GM18951 (cell line): Measurements from ENCODE around the gene ACTL6B.

Experiments
- POLR2A ChIP-seq: IDR thresholded peaks from 4 replicates; pipeline ENCODE4 v1.6.1; 2011; ENCODE audit warnings: mild to moderate bottlenecking; ENCODE audit not compliant: insufficient read length, insufficient read depth; ENCODE audit errors: extremely low read depth
- in situ Hi-C: fragments of 300-500 bp; cut with MboI; formaldehyde crosslinking; loops from one replicate; pipeline ENCODE4 v1.12.0; 2022; ENCODE audit warnings: low sequenced_read_pairs, mixed read lengths, inconsistent platforms; ENCODE audit not compliant: unreplicated experiment

ACTL6B gene

GRCh38 chr7:100687751-100688300 lies 31.6 kb upstream of the ACTL6B start:
- in situ Hi-C loops, result no loop called here
- TF ChIP-seq POLR2A, result no peak

GRCh38 chr7:100687261-100687660 lies 31.0 kb upstream of the ACTL6B start:
- in situ Hi-C loops, result no loop called here
- no peak for TF ChIP-seq POLR2A

- in situ Hi-C loops, result no loop called here
- no peak for TF ChIP-seq POLR2A
Measured at GRCh38 chr7:100686822-100687211, 30.6 kb upstream of the ACTL6B start.

GRCh38 chr7:100686201-100686821 lies 30.1 kb upstream of the ACTL6B start:
- in situ Hi-C loops, result no loop called here
- TF ChIP-seq POLR2A, result no peak

GRCh38 chr7:100685631-100686145 lies 29.4 kb upstream of the ACTL6B start:
- in situ Hi-C loops, result no loop called here
- no peak for TF ChIP-seq POLR2A

GRCh38 chr7:100685049-100685605 lies 28.9 kb upstream of the ACTL6B start:
- in situ Hi-C loops, result no loop called here

GRCh38 chr7:100684534-100685042 lies 28.3 kb upstream of the ACTL6B start:
- in situ Hi-C loops, result no loop called here
- no peak for TF ChIP-seq POLR2A

More at GRCh38 chr7:100685049-100685605, 28.9 kb upstream of the ACTL6B start:
- TF ChIP-seq POLR2A, result no peak

GRCh38 chr7:100683659-100684533 lies 27.6 kb upstream of the ACTL6B start:
- in situ Hi-C loops, result no loop called here
- TF ChIP-seq POLR2A, result no peak

- TF ChIP-seq POLR2A, result no peak
- in situ Hi-C loops, result no loop called here
Measured at GRCh38 chr7:100682991-100683658, 26.9 kb upstream of the ACTL6B start.

GRCh38 chr7:100682228-100682741 lies 26.0 kb upstream of the ACTL6B start:
- in situ Hi-C loops, result no loop called here
- TF ChIP-seq POLR2A, result no peak

GRCh38 chr7:100681491-100682227 lies 25.4 kb upstream of the ACTL6B start:
- in situ Hi-C loops, result no loop called here
- TF ChIP-seq POLR2A, result no peak

- no peak for TF ChIP-seq POLR2A
- in situ Hi-C loops, result no loop called here
Measured at GRCh38 chr7:100680576-100681271, 24.5 kb upstream of the ACTL6B start.
